ENCODE measurements around the gene CCDC73. TPM values are rescaled to one million over a fixed set of nuclear protein-coding genes. Genes with fewer than 3 reads are reported as not detected.
A peak's percentile ranks its signal among the peaks of the same experiment; 100 is the strongest.

CCDC73 gene
- total RNA-seq, 2 donors from 2014 or later = not detected

- Histone ChIP-seq H3K9ac (ENCODE audit: low read depth in 2 of 2, low read length in 2 of 2) (no peak overlapping the region), H3K36me3 (no peaks in the 10 kb centered on the region), H3K4me1 (no peaks in the 10 kb centered on the region), H3K4me3 (no peak overlapping the region), H3K9me3 (no peaks in the 10 kb centered on the region), H3K27ac (no peak overlapping the region), H3K27me3 (no peaks in the 10 kb centered on the region)
- intact Hi-C loops (cut with DNase I) = no loop called here
- DNase-seq = no peak
- no peak for TF ChIP-seq CTCF (IDR thresholded peaks at IDR 0.05)
Observed at GRCh38 chr11:32705309-32706033, 89.0 kb downstream of the CCDC73 start.

GRCh38 chr11:32704775-32705174 lies 89.7 kb downstream of the CCDC73 start:
- intact Hi-C loops (cut with DNase I) = no loop called here
- no peaks in the 10 kb centered on the region for H3K9me3 ChIP-seq
- H3K4me1 ChIP-seq = no peaks in the 10 kb centered on the region
- H3K4me3 ChIP-seq = no peak overlapping the region
- H3K27me3 ChIP-seq = no peaks in the 10 kb centered on the region
- H3K27ac ChIP-seq = no peak overlapping the region
- TF ChIP-seq CTCF (IDR thresholded peaks at IDR 0.05) = no peak
- no peaks in the 10 kb centered on the region for H3K36me3 ChIP-seq
- peak; percentile 18 for DNase-seq
- H3K9ac ChIP-seq (ENCODE audit: low read depth in 2 of 2, low read length in 2 of 2) = no peak overlapping the region

- H3K27me3 ChIP-seq = no peaks in the 10 kb centered on the region
- H3K4me1 ChIP-seq = no peaks in the 10 kb centered on the region
- H3K9me3 ChIP-seq = no peaks in the 10 kb centered on the region
- no peak overlapping the region for H3K27ac ChIP-seq
- TF ChIP-seq CTCF (IDR thresholded peaks at IDR 0.05) = no peak
- no peaks in the 10 kb centered on the region for H3K36me3 ChIP-seq
- no peak overlapping the region for H3K9ac ChIP-seq (ENCODE audit: low read depth in 2 of 2, low read length in 2 of 2)
- intact Hi-C loops (cut with DNase I) = no loop called here
- no peak overlapping the region for H3K4me3 ChIP-seq
- DNase-seq = no peak
Observed at GRCh38 chr11:32704261-32704660, 90.2 kb downstream of the CCDC73 start.

- no peak for TF ChIP-seq CTCF (IDR thresholded peaks at IDR 0.05)
- Histone ChIP-seq H3K9me3 (no peaks in the 10 kb centered on the region), H3K9ac (ENCODE audit: low read depth in 2 of 2, low read length in 2 of 2) (no peak overlapping the region), H3K4me1 (no peaks in the 10 kb centered on the region), H3K27ac (no peak overlapping the region), H3K27me3 (no peaks in the 10 kb centered on the region), H3K4me3 (no peak overlapping the region), H3K36me3 (no peaks in the 10 kb centered on the region)
- no peak for DNase-seq
- intact Hi-C loops (cut with DNase I) = no loop called here
Observed at GRCh38 chr11:32701616-32702015, 92.8 kb downstream of the CCDC73 start.

DNA sequence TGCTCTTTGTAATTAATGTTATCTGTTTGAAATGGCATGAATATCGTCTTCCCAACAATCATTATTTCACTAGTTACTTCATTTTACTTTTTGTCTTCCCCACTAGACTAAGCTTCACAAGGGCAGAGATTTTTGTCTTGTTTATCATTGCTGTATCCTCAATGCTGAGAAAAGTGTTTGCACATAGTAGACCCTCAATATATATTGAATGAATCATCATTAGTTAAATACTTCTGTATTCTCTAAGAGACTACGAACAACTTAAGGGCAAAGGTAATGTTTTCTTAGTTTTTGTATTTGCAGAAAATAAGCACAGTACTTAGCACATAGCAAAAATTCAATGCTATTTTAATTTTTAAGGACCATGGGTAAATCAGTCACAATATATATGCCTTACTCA lies 95.9 kb downstream of the CCDC73 start:
- no peak for TF ChIP-seq CTCF (IDR thresholded peaks at IDR 0.05)
- intact Hi-C loops (cut with DNase I) = no loop called here
- Histone ChIP-seq H3K4me1 (no peaks in the 10 kb centered on the region), H3K27ac (no peak overlapping the region), H3K9me3 (no peaks in the 10 kb centered on the region), H3K4me3 (no peak overlapping the region), H3K36me3 (no peaks in the 10 kb centered on the region), H3K27me3 (no peaks in the 10 kb centered on the region), H3K9ac (ENCODE audit: low read depth in 2 of 2, low read length in 2 of 2) (no peak overlapping the region)
- DNase-seq = no peak

Measured in colonic mucosa (tissue), 4 donors.